ENCODE results near the gene STK33.

STK33 gene

DNA sequence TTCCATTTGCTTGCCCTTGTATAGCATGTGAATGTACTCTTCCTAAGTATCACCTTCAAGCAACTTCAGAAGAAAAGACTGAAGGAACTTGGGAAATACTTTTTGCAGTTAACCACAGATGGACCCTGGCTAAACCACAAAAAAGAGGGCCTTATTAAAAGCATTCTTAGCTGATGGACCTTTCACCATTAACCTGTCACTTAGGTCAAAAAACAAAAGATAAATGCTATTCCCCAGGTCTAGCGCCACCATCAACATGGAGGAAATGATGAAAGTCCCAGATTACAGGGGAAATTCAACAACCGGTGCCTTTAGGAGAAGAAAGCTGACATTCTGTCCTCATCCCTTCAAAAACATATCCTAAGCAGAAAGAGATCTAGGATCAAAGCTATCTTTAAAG, 29.5 kb downstream of the STK33 start:
- TF ChIP-seq, protein P1, sequence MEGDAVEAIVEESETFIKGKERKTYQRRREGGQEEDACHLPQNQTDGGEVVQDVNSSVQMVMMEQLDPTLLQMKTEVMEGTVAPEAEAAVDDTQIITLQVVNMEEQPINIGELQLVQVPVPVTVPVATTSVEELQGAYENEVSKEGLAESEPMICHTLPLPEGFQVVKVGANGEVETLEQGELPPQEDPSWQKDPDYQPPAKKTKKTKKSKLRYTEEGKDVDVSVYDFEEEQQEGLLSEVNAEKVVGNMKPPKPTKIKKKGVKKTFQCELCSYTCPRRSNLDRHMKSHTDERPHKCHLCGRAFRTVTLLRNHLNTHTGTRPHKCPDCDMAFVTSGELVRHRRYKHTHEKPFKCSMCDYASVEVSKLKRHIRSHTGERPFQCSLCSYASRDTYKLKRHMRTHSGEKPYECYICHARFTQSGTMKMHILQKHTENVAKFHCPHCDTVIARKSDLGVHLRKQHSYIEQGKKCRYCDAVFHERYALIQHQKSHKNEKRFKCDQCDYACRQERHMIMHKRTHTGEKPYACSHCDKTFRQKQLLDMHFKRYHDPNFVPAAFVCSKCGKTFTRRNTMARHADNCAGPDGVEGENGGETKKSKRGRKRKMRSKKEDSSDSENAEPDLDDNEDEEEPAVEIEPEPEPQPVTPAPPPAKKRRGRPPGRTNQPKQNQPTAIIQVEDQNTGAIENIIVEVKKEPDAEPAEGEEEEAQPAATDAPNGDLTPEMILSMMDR (IDR thresholded peaks at IDR 0.05; ENCODE audit: low read depth, low read length, missing control alignments): no peak
- no peaks in the 10 kb centered on the region for H3K27me3 ChIP-seq (replicated peaks)
- in situ Hi-C loops (cut with HindIII; ENCODE audit: low pct_ligation_motif_present, low sequenced_read_pairs): no loop called here
- DNase-seq: no peak
- no peaks in the 10 kb centered on the region for H3K36me3 ChIP-seq (replicated peaks)
- H3K4me3 ChIP-seq (ENCODE audit: low read depth, low read length): no peak overlapping the region
- H3K27ac ChIP-seq: no peak overlapping the region

DNA sequence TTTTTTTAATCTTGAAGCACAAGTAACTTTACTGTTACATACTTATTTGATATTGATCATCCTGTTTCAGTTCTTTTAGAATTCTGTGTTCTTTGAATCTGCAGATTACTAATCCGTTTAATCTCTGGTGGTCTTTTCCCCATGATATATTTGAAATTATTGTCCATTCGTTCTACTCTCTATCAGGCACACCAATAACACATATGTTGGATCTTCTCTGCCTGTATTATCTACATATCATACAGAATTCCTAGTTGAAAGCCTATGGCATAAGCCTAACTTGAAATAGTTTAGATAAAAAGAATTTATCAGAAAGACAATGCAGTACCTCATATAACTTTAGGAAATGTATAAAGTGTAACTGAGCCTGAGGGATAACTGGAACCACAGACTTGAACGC, 32.6 kb downstream of the STK33 start:
- in situ Hi-C loops (cut with HindIII; ENCODE audit: low pct_ligation_motif_present, low sequenced_read_pairs): no loop called here
- Histone ChIP-seq H3K27ac (no peak overlapping the region), H3K4me3 (ENCODE audit: low read depth, low read length) (no peak overlapping the region), H3K27me3 (replicated peaks) (no peaks in the 10 kb centered on the region), H3K36me3 (replicated peaks) (no peaks in the 10 kb centered on the region)
- TF ChIP-seq, protein P1 (IDR thresholded peaks at IDR 0.05; ENCODE audit: low read depth, low read length, missing control alignments): no peak
- DNase-seq: no peak

GRCh38 chr11:8558436-8558835, 35.6 kb downstream of the STK33 start:
- no peaks in the 10 kb centered on the region for H3K36me3 ChIP-seq (replicated peaks)
- no peak overlapping the region for H3K4me3 ChIP-seq (ENCODE audit: low read depth, low read length)
- TF ChIP-seq, protein P1 (IDR thresholded peaks at IDR 0.05; ENCODE audit: low read depth, low read length, missing control alignments): no peak
- in situ Hi-C loops (cut with HindIII; ENCODE audit: low pct_ligation_motif_present, low sequenced_read_pairs): no loop called here
- H3K27me3 ChIP-seq (replicated peaks): no peaks in the 10 kb centered on the region
- H3K27ac ChIP-seq: no peak overlapping the region
- no peak for DNase-seq

GRCh38 chr11:8545698-8546366, 48.2 kb downstream of the STK33 start:
- Histone ChIP-seq H3K4me3 (ENCODE audit: low read depth, low read length) (no peak overlapping the region), H3K27me3 (replicated peaks) (no peaks in the 10 kb centered on the region), H3K36me3 (replicated peaks) (no peaks in the 10 kb centered on the region), H3K27ac (no peak overlapping the region)
- TF ChIP-seq, protein P1 (IDR thresholded peaks at IDR 0.05; ENCODE audit: low read depth, low read length, missing control alignments): no peak
- in situ Hi-C loops (cut with HindIII; ENCODE audit: low pct_ligation_motif_present, low sequenced_read_pairs): no loop called here
- DNase-seq: no peak

- no peak for DNase-seq
- TF ChIP-seq, protein P1 (IDR thresholded peaks at IDR 0.05; ENCODE audit: low read depth, low read length, missing control alignments): no peak
- Histone ChIP-seq H3K36me3 (replicated peaks) (no peaks in the 10 kb centered on the region), H3K27me3 (replicated peaks) (no peaks in the 10 kb centered on the region), H3K27ac (no peak overlapping the region), H3K4me3 (ENCODE audit: low read depth, low read length) (no peak overlapping the region)
- in situ Hi-C loops (cut with HindIII; ENCODE audit: low pct_ligation_motif_present, low sequenced_read_pairs): no loop called here
These were observed 49.2 kb downstream of the STK33 start for GRCh38 chr11:8544807-8545206.

DNA sequence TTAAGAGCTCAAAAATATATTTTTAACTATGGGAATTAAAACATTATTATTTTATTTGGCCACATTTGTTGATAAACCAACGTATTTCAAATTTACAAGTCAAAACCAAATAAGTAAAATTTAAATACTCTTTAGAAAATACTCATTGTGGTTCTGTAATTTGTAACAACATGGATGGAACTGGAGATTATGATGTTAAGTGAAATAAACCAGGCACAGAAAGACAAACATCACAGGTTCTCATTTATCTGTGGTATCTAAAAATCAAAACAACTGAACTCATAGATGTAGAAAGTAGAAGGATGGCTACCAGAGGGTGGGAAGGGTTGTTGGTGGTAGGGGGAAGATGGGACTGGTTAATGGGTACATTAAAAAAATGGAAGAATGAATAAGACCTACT, 50.8 kb downstream of the STK33 start:
- in situ Hi-C loops (cut with HindIII; ENCODE audit: low pct_ligation_motif_present, low sequenced_read_pairs): no loop called here
- TF ChIP-seq, protein P1 (IDR thresholded peaks at IDR 0.05; ENCODE audit: low read depth, low read length, missing control alignments): no peak
- Histone ChIP-seq H3K27me3 (replicated peaks) (no peaks in the 10 kb centered on the region), H3K27ac (no peak overlapping the region), H3K4me3 (ENCODE audit: low read depth, low read length) (no peak overlapping the region), H3K36me3 (replicated peaks) (no peaks in the 10 kb centered on the region)
- no peak for DNase-seq

Data from brain microvascular endothelial cell (primary cell).